Esophagus squamous epithelium (tissue), 5 donors: ENCODE data around the gene DLG2. TPM values are rescaled to one million over a fixed set of nuclear protein-coding genes. Genes with fewer than 3 reads are reported as not detected.

Experiments
- DNase-seq: peaks from one replicate; lab custom pipeline; 2025; lab: John Stamatoyannopoulos, UW
- H3K27ac ChIP-seq, 4 donors: fragments of 200-600 bp; sonication (generic); one replicate each; pipeline ENCODE4 v1.5.1; 2016 to 2019; ENCODE audit warnings: mild to moderate bottlenecking in 1 of 4
- H3K27me3 ChIP-seq, 4 donors: fragments of 200-600 bp; sonication (generic); 1 replicate in 3 of 4; 2 replicates in 1 of 4; pipeline versions ENCODE4 v1.5.1 to v1.6.0; 2017 to 2021; ENCODE audit warnings: antibody characterized with exemption in 1 of 4
- H3K36me3 ChIP-seq, 3 donors: fragments of 200-600 bp; sonication (generic); one replicate each; pipeline ENCODE4 v1.5.1; 2016 to 2019
- H3K4me1 ChIP-seq, 3 donors: fragments of 200-600 bp; sonication (generic); one replicate each; pipeline ENCODE4 v1.5.1; 2017 to 2019
- H3K4me3 ChIP-seq, 4 donors: fragments of 200-600 bp; sonication (generic); 1 replicate in 3 of 4; 2 replicates in 1 of 4; pipeline ENCODE4 v1.5.1; 2016 to 2019; ENCODE audit warnings: mild to moderate bottlenecking in 2 of 4, moderate library complexity in 1 of 4
- H3K9me3 ChIP-seq, 3 donors: fragments of 200-600 bp; sonication (generic); one replicate each; pipeline ENCODE4 v1.5.1; 2016 to 2019
- CTCF ChIP-seq, 6 experiments: fragments of 450-650 bp in 4 of 6; fragments of 200-600 bp in 2 of 6; sonication (generic) in 2 of 6; IDR thresholded peaks; one replicate each; pipeline ENCODE4 v1.5.1; 2016 to 2019; ENCODE audit warnings: antibody characterized with exemption in 6 of 6, mild to moderate bottlenecking in 4 of 6, moderate library complexity in 4 of 6
- POLR2A ChIP-seq, 4 donors: fragments of 450-650 bp; IDR thresholded peaks; one replicate each; pipeline ENCODE4 v1.6.1; 2017; ENCODE audit warnings: antibody characterized with exemption in 4 of 4, mild to moderate bottlenecking in 4 of 4, moderate library complexity in 3 of 4
- WGBS, 2 donors: methylation state at CpG; one replicate each; pipeline ENCODE4 v1.1.5; 2018; 5-methylcytosine and 5-hydroxymethylcytosine counted together
- intact Hi-C: fragments of 100-400 bp; cut with DNase I; formaldehyde crosslinking; loops from one replicate; pipeline ENCODE4 v1.15.0; 2022
- total RNA-seq, 4 donors: library from RNA; depleted of rRNA; stranded (reverse); fragments of >200 nt; gene quantifications; one replicate each; pipeline ENCODE4 v1.1.0, GENCODE V29; 2016
- donor health status: DM: yes; HTN: yes; CAD: no.

DLG2 gene
- total RNA-seq, 4 donors from 2014 or later: 2.9 to 27.7 (median 12.6) TPM

DNA sequence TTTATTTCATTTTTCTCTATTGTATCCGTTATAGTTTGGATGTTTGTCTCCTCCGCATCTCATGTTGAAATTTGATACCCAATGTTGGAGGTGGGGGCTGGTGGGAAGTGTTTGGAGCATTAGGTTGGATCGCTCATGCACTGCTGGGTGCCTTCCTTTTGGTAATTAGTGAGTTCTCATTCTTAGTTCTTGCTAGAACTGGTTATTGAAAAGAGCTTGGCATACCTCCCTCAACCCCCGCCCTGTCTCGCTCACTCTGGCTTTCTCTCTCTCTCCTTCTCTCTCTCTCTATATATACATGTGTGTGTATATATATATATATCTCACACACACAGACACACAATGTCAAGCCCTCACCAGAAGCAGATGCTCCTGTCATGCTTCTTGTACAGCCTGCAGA lies 978.7 kb downstream of the DLG2 start:
- H3K4me1 ChIP-seq: no peaks in the 10 kb centered on the region
- DNase-seq: no peak
- intact Hi-C loops: no loop called here
- H3K9me3 ChIP-seq: no peaks in the 10 kb centered on the region
- 30 to 42% methylated on average over 5 of the region's 5 CpGs for WGBS, 2 donors
- H3K27me3 ChIP-seq: no peaks in the 10 kb centered on the region
- H3K4me3 ChIP-seq: no peak overlapping the region
- no peak overlapping the region for H3K27ac ChIP-seq
- H3K36me3 ChIP-seq: no peaks in the 10 kb centered on the region
- TF ChIP-seq POLR2A (IDR thresholded peaks at IDR 0.05): no peak
- no peak for TF ChIP-seq CTCF (IDR thresholded peaks at IDR 0.05)

GRCh38 chr11:84645988-84646694 lies 981.0 kb downstream of the DLG2 start:
- Histone ChIP-seq H3K4me3 (no peak overlapping the region), H3K9me3 (no peaks in the 10 kb centered on the region), H3K36me3 (no peaks in the 10 kb centered on the region), H3K27me3 (no peaks in the 10 kb centered on the region), H3K4me1 (no peaks in the 10 kb centered on the region), H3K27ac (no peak overlapping the region)
- intact Hi-C loops: no loop called here
- TF ChIP-seq POLR2A (IDR thresholded peaks at IDR 0.05) (no peak), CTCF (IDR thresholded peaks at IDR 0.05) (no peak)
- WGBS, 2 donors: 50 to 57% methylated on average over 5 of the region's 5 CpGs
- DNase-seq: no peak

- Histone ChIP-seq H3K4me1 (no peaks in the 10 kb centered on the region), H3K4me3 (no peak overlapping the region), H3K27ac (no peak overlapping the region), H3K9me3 (no peaks in the 10 kb centered on the region), H3K36me3 (no peaks in the 10 kb centered on the region), H3K27me3 (no peaks in the 10 kb centered on the region)
- TF ChIP-seq CTCF (IDR thresholded peaks at IDR 0.05) (no peak), POLR2A (IDR thresholded peaks at IDR 0.05) (no peak)
- intact Hi-C loops: no loop called here
- no peak for DNase-seq
Observed at GRCh38 chr11:84642500-84642899, 984.6 kb downstream of the DLG2 start.

DNA sequence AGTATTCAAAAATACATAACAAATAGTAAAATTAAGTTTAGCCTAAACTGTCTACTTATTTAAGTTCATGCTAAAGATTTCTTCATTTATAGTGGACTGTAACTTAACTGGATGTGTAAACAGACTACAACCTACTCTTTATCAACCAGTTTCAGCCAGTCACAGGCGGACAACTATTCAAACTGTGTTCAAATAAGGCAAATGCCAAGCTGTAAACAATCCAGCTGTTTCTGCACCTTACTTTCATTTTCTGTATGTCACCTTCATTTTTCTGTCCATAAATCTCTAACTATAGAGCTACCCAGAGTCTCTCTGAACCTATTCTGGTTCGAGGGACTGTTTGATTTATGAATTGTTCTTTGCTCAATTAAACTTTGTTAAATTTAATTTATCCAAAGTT lies 992.8 kb downstream of the DLG2 start:
- Histone ChIP-seq H3K4me3 (no peak overlapping the region), H3K9me3 (no peaks in the 10 kb centered on the region), H3K27me3 (no peaks in the 10 kb centered on the region), H3K27ac (no peak overlapping the region), H3K36me3 (no peaks in the 10 kb centered on the region), H3K4me1 (no peaks in the 10 kb centered on the region)
- TF ChIP-seq CTCF (IDR thresholded peaks at IDR 0.05) (no peak), POLR2A (IDR thresholded peaks at IDR 0.05) (no peak)
- no peak for DNase-seq
- WGBS, 2 donors: 38% methylated on average over 2 of the region's 2 CpGs
- intact Hi-C loops: no loop called here

DNA sequence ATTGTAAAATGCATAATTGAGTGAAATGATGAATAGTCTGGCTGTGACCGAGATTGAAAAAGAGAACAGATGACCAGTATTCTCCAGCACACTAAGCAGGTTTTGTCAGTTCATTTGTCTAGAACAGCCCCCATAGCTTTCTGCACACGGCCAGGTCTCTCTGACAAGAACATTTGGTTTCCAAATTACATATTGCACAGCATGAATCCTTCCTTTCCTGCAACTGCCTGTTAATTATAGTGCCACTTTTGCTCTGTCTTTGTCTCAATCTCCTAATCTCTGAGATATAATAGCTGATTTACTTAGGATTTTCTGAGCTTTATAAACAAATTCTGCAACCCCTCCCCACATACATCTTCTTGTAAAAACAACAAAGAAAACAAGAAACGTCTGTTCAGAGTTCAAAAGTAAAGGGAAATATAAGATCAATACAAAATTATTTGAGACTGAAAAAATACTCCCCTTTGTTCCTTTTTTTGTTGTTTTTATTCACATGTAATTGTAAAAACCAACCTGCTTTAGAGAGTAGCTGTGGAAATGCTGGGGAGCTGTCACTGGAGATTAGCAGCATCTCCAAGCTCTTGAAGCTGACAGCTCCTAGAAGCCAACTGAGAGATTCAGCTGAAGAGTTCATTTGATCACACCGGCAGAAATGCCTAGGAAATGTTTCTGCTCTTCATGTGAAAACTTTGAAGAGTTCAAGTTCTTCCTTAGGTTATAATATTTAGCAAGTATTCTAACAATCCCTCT lies 998.1 kb downstream of the DLG2 start:
- TF ChIP-seq CTCF (IDR thresholded peaks at IDR 0.05) (no peak), POLR2A (IDR thresholded peaks at IDR 0.05) (no peak)
- 20 to 33% methylated on average over 4 of the region's 4 CpGs for WGBS, 2 donors

More for the DNA sequence above, 998.1 kb downstream of the DLG2 start:
- no peaks in the 10 kb centered on the region for H3K9me3 ChIP-seq
- no peak overlapping the region for H3K4me3 ChIP-seq
- H3K36me3 ChIP-seq: no peaks in the 10 kb centered on the region
- no peaks in the 10 kb centered on the region for H3K27me3 ChIP-seq
- no peaks in the 10 kb centered on the region for H3K4me1 ChIP-seq
- H3K27ac ChIP-seq: no peak overlapping the region
- DNase-seq: no peak
- intact Hi-C loops: no loop called here
